IMR-90 (cell line): ENCODE data around the gene ADIRF. TPM values are rescaled to one million over a fixed set of nuclear protein-coding genes. Genes with fewer than 3 reads are reported as not detected.

ENCODE experiments used
- ATAC-seq: fragments of 200-7000 bp; cut with Tn5 transposase; 2 replicates; pipeline ENCODE4 v1.9.1; 2020; ENCODE audit warnings: low read depth, mild to moderate bottlenecking, moderate library complexity
- BruUV-seq: library from RNA; stranded (reverse); fragments of 400-500 nt; replicated peaks from 2 replicates; lab custom pipeline; 2021; lab: Mats Ljungman, UMichigan
- CTCF ChIA-PET: fragments of 300-600 bp; formaldehyde crosslinking; extraction: SDS; loops from one replicate; lab custom pipeline; 2021; ENCODE audit warnings: antibody characterized with exemption; lab: Yijun Ruan, JAX
- POLR2A ChIA-PET: fragments of 300-600 bp; sonication (Branson Sonifier 250); formaldehyde crosslinking; loops from one replicate; lab custom pipeline; 2022; ENCODE audit warnings: antibody characterized with exemption; ENCODE audit not compliant: unreplicated experiment; lab: Charles Lee
- DNase-seq: peaks from one replicate; pipeline ENCODE4 v3.0.0; 2013
- H2AFZ ChIP-seq: replicated peaks from 2 replicates; pipeline ENCODE3; 2013; ENCODE audit warnings: low read length, mild to moderate bottlenecking; ENCODE audit not compliant: poor library complexity
- H2AK5ac ChIP-seq: 2 replicates; pipeline ENCODE4 v1.6.1; 2013; ENCODE audit warnings: low read depth, low read length, inconsistent platforms
- H2AK9ac ChIP-seq: replicated peaks from 2 replicates; pipeline ENCODE3; 2013; ENCODE audit warnings: mild to moderate bottlenecking, low read depth, low read length, moderate library complexity; ENCODE audit not compliant: poor library complexity
- H2BK120ac ChIP-seq: 2 replicates; pipeline ENCODE4 v1.6.1; 2013; ENCODE audit warnings: low read depth, low read length, inconsistent platforms
- H2BK15ac ChIP-seq: 3 replicates; pipeline ENCODE4 v1.6.1; 2013; ENCODE audit warnings: low read depth, low read length, inconsistent platforms
- H2BK20ac ChIP-seq: 2 replicates; pipeline ENCODE4 v1.6.1; 2013; ENCODE audit warnings: low read depth, mild to moderate bottlenecking, inconsistent platforms, low read length, moderate library complexity
- H2BK5ac ChIP-seq: 2 replicates; pipeline ENCODE4 v1.6.1; 2013; ENCODE audit warnings: mild to moderate bottlenecking, low read depth, low read length, inconsistent platforms; ENCODE audit not compliant: poor library complexity, severe bottlenecking
- H3K14ac ChIP-seq: replicated peaks from 2 replicates; pipeline ENCODE4 v1.6.1; 2013; ENCODE audit warnings: low read depth, low read length, inconsistent platforms
- H3K18ac ChIP-seq: 2 replicates; pipeline ENCODE4 v1.6.1; 2013; ENCODE audit warnings: low read depth, low read length, control low read depth
- H3K23ac ChIP-seq: 2 replicates; pipeline ENCODE4 v1.6.1; 2013; ENCODE audit warnings: low read depth, low read length, inconsistent platforms
- H3K27ac ChIP-seq: 2 replicates; pipeline ENCODE4 v1.5.1; 2013; ENCODE audit warnings: mild to moderate bottlenecking, control low read depth, low read length; ENCODE audit not compliant: insufficient read depth
- H3K27me3 ChIP-seq: 2 replicates; pipeline ENCODE4 v1.6.1; 2013; ENCODE audit warnings: low read length; ENCODE audit not compliant: control insufficient read depth, insufficient read depth
- H3K36me3 ChIP-seq: 2 replicates; pipeline ENCODE4 v1.6.1; 2013; ENCODE audit warnings: low read length, mixed read lengths; ENCODE audit not compliant: control insufficient read depth, insufficient read depth
- H3K4ac ChIP-seq: 2 replicates; pipeline ENCODE4 v1.6.1; 2013; ENCODE audit warnings: low read depth, low read length, inconsistent platforms
- H3K4me1 ChIP-seq: 2 replicates; pipeline ENCODE4 v1.6.1; 2013; ENCODE audit warnings: low read length, mixed read lengths; ENCODE audit not compliant: control insufficient read depth, insufficient read depth
- H3K4me2 ChIP-seq: 2 replicates; pipeline ENCODE4 v1.6.1; 2013; ENCODE audit warnings: low read depth, mild to moderate bottlenecking, control low read depth, low read length, moderate library complexity
- H3K4me3 ChIP-seq: 2 replicates; pipeline ENCODE4 v1.5.1; 2013; ENCODE audit warnings: low read depth, mild to moderate bottlenecking, control low read depth, low read length, moderate library complexity; ENCODE audit not compliant: insufficient read depth
- H3K56ac ChIP-seq: 2 replicates; pipeline ENCODE4 v1.6.1; 2013; ENCODE audit warnings: low read length, inconsistent platforms; ENCODE audit not compliant: insufficient read depth; ENCODE audit errors: extremely low read depth
- H3K79me1 ChIP-seq, 2 experiments: 2 replicates each; pipeline ENCODE4 v1.6.1; 2013; ENCODE audit warnings: low read length in 2 of 2, inconsistent platforms in 1 of 2, low read depth in 1 of 2
- H3K9ac ChIP-seq: 2 replicates; pipeline ENCODE4 v1.6.1; 2013; ENCODE audit warnings: low read depth, low read length, control low read depth
- H3K9me1 ChIP-seq: 2 replicates; pipeline ENCODE4 v1.6.1; 2013; ENCODE audit warnings: low read length, inconsistent platforms; ENCODE audit not compliant: insufficient read depth
- H3K9me3 ChIP-seq: 2 replicates; pipeline ENCODE4 v1.6.1; 2013; ENCODE audit warnings: low read length; ENCODE audit not compliant: control insufficient read depth, insufficient read depth
- H4K20me1 ChIP-seq: 2 replicates; pipeline ENCODE4 v1.6.1; 2013; ENCODE audit warnings: low read length, inconsistent platforms; ENCODE audit not compliant: insufficient read depth
- H4K5ac ChIP-seq: 2 replicates; pipeline ENCODE4 v1.6.1; 2013; ENCODE audit warnings: mild to moderate bottlenecking, low read depth, low read length, control low read depth
- H4K8ac ChIP-seq, 2 experiments: 2 replicates each; pipeline ENCODE4 v1.6.1; 2013; ENCODE audit warnings: low read depth in 2 of 2, low read length in 2 of 2, control low read depth in 1 of 2, inconsistent platforms in 1 of 2
- H4K91ac ChIP-seq: 2 replicates; pipeline ENCODE4 v1.6.1; 2013; ENCODE audit warnings: low read depth, low read length, inconsistent platforms; ENCODE audit not compliant: insufficient read depth
- NFE2L2 ChIP-seq: fragments of 150-350 bp; IDR thresholded peaks from 2 replicates; pipeline ENCODE4 v1.6.1; 2016; ENCODE audit warnings: low read depth, mild to moderate bottlenecking, low read length
- POLR2A ChIP-seq: IDR thresholded peaks from 2 replicates; pipeline ENCODE4 v1.6.1; 2012; ENCODE audit warnings: mild to moderate bottlenecking, low read depth, low read length
- RFX5 ChIP-seq: IDR thresholded peaks from 2 replicates; pipeline ENCODE4 v1.8.0; 2012; ENCODE audit warnings: low read depth, mild to moderate bottlenecking, low read length, moderate library complexity
- SMC3 ChIP-seq: fragments of 150-350 bp; IDR thresholded peaks from 2 replicates; pipeline ENCODE4 v1.6.1; 2016; ENCODE audit warnings: low read depth, mild to moderate bottlenecking, antibody characterized with exemption, low read length, moderate library complexity
- WGBS, 2 experiments: methylation state at CpG; one replicate each; pipeline versions ENCODE4 v1.1.5 to v1.1.7; 2013; ENCODE audit warnings: missing lambda C conversion rate in 2 of 2; ENCODE audit not compliant: insufficient read length in 1 of 2; ENCODE audit errors: extremely low coverage in 2 of 2; 5-methylcytosine and 5-hydroxymethylcytosine counted together
- dilution Hi-C: fragments of 300-500 bp; cut with HindIII; formaldehyde crosslinking; loops from one replicate; pipeline ENCODE4 v1.14.3; 2018; ENCODE audit warnings: low sequenced_read_pairs; ENCODE audit not compliant: unreplicated experiment
- in situ Hi-C: fragments of 300-500 bp; cut with MboI; formaldehyde crosslinking; loops from 3 replicates; pipeline ENCODE4 v1.14.3; 2019; ENCODE audit warnings: low sequenced_read_pairs, inconsistent platforms, mixed read lengths
- intact Hi-C: fragments of 100-400 bp; cut with micrococcal nuclease; formaldehyde crosslinking; loops from 2 replicates; pipeline ENCODE4 v1.10.0; 2022
- polyA plus RNA-seq, 3 experiments: library from polyadenylated mRNA; depleted of rRNA; stranded (reverse); fragments of >200 nt; gene quantifications; 2 replicates each; pipeline ENCODE4 v1.2.3, GENCODE V29; 2012; ENCODE audit warnings: low replicate concordance in 1 of 3
- total RNA-seq: library from RNA; depleted of rRNA; stranded (reverse); fragments of >200 nt; gene quantifications from 2 replicates; pipeline ENCODE4 v1.2.3, GENCODE V29; 2012
- TF ChIP-seq, protein P1 (sequence below): fragments of 150-350 bp; IDR thresholded peaks from 2 replicates; pipeline ENCODE4 v1.6.1; 2016; ENCODE audit warnings: low read depth, mild to moderate bottlenecking, low read length, moderate library complexity, borderline replicate concordance
- TF ChIP-seq, protein P2 (sequence below): fragments of 150-350 bp; IDR thresholded peaks from 2 replicates; pipeline ENCODE4 v1.6.1; 2017; ENCODE audit warnings: mild to moderate bottlenecking, antibody characterized with exemption, low read length, low read depth

ADIRF gene
- total and polyA plus RNA-seq, 2 of the 4 experiments (the other 2 are of a cell fraction), result 2.3 to 7.2 TPM

DNA sequence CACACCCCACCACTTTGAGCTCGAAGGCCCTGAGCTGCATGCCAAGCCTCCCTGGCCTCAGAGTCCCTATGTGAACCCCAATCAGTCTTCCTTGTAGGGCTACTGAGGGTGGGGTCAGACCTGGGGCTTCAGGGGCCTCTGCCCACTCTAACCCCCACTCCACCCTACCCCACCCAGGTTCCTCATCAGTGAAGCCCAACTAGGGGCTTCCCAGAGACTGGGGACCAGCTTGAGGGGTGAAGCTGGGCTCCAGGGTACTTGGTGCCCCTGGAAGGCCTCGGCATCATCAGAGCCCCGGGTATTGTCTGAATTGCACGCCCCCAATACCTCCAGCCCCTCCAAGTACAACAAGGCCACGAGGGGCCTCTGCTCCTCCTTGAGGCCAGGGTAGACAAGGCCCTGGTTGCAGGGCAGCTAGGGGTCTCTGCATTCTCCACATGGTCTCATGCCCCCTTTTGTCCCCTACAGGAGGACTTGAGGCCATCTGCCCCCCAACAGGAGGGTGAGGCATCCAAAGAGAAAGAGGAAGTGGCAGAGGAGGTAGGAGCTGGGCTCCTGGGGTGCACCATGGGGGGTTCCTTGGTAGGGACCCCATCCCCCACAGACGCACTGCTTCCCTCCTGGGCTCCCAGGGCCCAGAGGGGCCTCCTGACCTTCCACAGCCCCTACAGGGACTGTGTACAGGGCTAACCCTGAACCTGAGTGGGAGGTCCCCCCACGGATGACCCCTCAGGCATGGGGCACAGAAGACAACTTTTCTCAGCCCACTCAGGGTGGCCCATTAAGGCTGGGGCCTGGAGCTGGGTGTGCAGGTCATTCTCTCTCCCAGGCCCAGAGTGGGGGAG, 5.9 kb upstream of the ADIRF start:
- TF ChIP-seq, protein P1, sequence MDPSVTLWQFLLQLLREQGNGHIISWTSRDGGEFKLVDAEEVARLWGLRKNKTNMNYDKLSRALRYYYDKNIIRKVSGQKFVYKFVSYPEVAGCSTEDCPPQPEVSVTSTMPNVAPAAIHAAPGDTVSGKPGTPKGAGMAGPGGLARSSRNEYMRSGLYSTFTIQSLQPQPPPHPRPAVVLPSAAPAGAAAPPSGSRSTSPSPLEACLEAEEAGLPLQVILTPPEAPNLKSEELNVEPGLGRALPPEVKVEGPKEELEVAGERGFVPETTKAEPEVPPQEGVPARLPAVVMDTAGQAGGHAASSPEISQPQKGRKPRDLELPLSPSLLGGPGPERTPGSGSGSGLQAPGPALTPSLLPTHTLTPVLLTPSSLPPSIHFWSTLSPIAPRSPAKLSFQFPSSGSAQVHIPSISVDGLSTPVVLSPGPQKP, result no peak
- TF ChIP-seq NFE2L2 (no peak), POLR2A (no peak), SMC3 (no peak), RFX5 (no peak)
- TF ChIP-seq, protein P2, sequence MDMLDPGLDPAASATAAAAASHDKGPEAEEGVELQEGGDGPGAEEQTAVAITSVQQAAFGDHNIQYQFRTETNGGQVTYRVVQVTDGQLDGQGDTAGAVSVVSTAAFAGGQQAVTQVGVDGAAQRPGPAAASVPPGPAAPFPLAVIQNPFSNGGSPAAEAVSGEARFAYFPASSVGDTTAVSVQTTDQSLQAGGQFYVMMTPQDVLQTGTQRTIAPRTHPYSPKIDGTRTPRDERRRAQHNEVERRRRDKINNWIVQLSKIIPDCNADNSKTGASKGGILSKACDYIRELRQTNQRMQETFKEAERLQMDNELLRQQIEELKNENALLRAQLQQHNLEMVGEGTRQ, result no peak
- no CpG with 5 or more reads among the region's 7 CpGs for WGBS, 2 experiments
- POLR2A ChIA-PET, result no interaction called here

More for the DNA sequence above, 5.9 kb upstream of the ADIRF start:
- Histone ChIP-seq H3K23ac (no peak overlapping the region), H3K27ac (no peak overlapping the region), H3K36me3 (no peaks in the 10 kb centered on the region), H2BK15ac (no peak overlapping the region), H2AK9ac (peak overlapping the region; percentile 26), H2BK120ac (no peak overlapping the region), H4K8ac (no peak overlapping the region), H3K4me2 (no peak overlapping the region), H3K9me1 (peaks cover 19% of the 10 kb centered on the region), H3K4me1 (peaks cover 18% of the 10 kb centered on the region), H3K4me3 (no peak overlapping the region), H3K79me1 (peaks cover 0 to 24% of the 10 kb centered on the region in 2 experiments; a peak in 1 of 4 replicates), H3K56ac (no peak overlapping the region), H3K27me3 (no peaks in the 10 kb centered on the region), H2AK5ac (peak overlapping the region; percentile 69; the same call in 1 of the 2 replicates), H2BK5ac (no peak overlapping the region), H4K91ac (no peak overlapping the region), H3K4ac (no peak overlapping the region), H2AFZ (peak overlapping the region; percentile 5), H3K9ac (no peak overlapping the region), H3K18ac (no peak overlapping the region), H2BK20ac (no peak overlapping the region), H4K5ac (no peak overlapping the region), H3K14ac (no peak overlapping the region), H3K9me3 (no peaks in the 10 kb centered on the region), H4K20me1 (no peaks in the 10 kb centered on the region)
- no peak for ATAC-seq
- no peak for DNase-seq
- intact Hi-C loops, result no loop called here
- in situ Hi-C loops, result no loop called here
- CTCF ChIA-PET, result no interaction called here
- BruUV-seq, result no TSS peak
- dilution Hi-C loops, result no loop called here
